NCI-H146 (cell line): ENCODE measurements around the gene MXD3.
"Not testable (repeated sequence)": the region's sequence is repeated elsewhere in the genome, so short reads cannot be mapped to it uniquely, and the experiment has no call there.

Experiments
- DNase-seq: peaks from one replicate; lab custom pipeline; 2025; lab: John Stamatoyannopoulos, UW

The MXD3 gene

DNA sequence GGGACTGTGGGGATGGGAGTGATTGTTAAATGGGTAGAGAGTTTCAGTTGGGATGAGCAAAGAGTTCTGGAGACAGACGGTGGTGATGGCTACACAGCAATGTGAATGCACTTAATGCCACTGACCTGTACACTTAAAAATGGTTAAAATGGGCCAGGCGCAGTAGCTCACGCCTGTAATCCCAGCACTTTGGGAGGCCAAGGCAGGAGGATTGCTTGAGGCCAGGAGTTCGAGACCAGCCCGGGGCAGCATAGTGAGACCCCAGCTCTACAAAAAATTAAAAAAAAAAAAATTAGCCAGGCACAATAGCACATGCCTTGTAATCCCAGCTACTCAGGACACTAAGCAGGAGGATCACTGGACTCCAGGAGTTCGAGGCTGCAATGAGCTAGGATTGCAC is 32.1 kb upstream of the MXD3 start:
- DNase-seq, result no peak

- DNase-seq, result not testable (repeated sequence)
These were observed 31.3 kb upstream of the MXD3 start for GRCh38 chr5:177343000-177343399.

DNA sequence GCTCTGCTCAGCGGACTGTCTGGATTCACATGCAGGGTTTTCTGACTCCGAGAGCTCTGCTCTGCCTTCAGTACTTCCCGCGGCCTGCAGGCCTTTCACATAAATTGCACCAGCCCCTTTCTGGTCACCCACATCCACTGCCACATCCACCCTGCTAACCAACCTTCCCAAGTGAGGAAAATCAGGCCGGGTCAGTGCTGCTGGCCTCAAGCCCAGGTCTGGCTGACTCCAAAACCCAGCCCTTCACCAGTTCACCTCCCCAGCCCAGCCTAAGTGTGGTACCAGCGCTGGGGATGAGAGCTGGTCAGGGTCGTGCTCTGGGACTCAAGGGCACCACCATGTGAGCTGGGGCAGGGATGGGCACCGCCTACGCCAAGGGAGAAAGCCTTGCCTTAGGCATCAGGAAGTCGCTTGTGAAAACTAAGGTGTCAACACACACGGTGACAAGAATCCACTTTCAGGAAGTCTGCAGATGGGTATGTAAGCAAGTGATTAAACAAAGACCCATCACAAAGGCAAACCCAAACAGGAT is 27.5 kb upstream of the MXD3 start:
- DNase-seq, result no peak

DNA sequence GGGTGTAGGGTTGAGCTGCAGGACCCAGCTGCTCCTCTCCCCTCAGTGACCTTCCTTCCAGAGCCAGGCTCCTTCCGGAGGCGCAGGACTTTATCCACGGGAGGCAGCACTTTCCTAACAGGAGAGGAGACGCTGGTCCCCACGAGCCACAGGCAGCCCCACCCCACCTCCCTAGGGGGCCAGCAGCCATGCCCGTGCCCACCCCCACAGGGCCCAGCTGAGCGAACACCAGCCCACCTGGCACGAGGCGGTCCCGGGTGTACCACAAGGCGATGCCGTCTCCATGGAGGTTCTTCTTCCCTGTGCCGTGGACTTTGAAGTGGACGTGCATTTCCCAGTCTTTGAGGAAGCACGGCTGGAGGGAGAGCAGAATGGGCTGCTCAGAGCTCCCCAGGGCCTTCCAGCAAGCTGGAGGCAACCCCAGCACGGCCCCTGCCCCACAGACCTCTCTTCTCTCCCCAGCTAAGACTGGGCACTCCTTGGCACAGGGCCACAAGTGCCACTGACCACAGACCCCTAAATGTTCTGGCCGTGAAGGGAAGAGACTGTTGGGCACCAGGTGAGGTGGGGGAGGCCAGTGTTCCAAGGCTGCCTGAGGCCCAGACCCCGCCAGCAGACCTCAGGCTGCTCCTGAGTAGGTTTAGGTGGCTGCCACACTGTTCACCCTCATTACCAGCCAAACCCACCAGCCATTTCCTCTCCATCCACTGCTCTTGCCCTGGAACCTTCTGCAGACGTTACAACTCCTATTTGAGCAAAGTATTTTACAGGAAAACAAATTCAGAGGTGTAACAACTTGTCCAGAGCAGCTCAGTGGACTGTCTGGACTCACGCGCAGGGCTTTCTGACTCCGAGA is 26.8 kb upstream of the MXD3 start:
- DNase-seq, result no peak

DNA sequence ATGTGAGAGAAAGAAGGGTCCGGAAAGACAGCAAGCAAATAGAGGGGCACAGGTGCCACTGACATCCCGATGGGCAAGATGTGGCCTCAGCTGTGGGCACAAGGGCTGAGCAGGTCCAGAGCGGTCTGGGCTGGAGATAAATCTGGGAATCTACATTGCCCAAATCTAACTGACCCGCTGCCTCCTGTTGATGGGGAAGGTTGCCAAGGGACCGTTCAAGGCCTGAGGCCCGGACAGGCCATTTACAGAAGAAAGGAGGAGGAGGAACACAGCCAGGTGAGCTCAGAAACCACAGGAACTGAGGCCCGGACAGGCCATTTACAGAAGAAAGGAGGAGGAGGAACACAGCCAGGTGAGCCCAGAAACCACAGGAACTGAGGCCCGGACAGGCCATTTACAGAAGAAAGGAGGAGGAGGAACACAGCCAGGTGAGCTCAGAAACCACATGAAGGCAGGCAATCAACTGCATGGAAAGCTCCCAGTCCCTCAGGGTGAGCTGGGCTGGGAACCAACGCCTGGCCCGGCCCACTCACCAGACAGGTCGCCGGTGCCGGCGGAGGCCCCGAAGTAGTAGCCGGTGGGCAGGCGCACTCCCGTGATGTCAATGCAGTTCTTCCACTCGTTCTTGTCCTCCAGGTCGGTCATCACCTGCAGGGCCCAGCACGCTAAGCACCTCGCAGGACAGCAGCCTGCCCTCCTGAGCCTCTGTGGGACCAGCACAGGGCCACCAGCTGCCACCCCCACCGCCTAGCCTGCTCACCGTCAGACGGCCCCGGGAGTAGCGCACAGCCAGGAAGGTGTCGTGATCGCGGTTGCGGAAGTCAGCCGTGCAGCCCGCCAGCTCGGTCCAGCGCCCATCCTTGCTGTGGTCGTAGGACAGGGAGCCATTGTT is 25.2 kb upstream of the MXD3 start:
- DNase-seq, result no peak

DNA sequence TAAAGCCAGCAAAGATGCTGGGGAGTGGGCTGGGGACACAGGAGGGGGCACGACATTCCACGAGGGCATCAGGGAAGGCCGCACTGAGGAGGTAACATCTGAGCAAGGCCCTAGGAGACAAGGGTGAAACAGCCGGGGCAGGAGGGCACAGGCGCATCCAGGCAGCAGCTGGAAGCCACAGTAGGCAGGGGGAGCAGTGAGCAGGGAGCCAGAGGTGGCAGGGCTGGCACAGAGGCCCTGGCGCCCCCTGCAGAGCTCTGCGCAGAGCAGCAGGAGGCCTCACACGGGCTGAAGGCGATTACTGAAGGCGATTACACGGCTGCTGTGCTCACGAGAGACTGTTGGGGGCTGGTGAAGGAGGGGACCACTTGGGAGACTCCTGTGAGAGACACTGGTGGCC is 24.4 kb upstream of the MXD3 start:
- DNase-seq, result peak; percentile 4

DNA sequence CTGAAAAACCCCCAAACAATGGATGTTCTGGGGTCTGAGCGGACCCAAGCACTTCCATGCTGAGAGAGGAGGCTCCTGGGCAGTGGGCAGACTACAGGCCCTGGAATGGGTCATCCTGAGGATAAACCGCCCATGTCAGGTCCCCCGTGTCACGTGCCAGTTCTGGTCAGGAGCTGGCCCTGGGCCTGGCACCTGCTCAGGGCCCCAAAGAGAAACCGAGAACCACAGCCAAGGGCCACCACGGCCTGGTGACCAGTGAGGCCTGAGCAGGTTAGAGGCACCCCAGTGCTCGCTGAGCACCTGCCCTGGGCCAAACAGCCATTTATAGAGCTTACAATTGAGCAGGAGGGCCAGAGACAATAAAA is 24.0 kb upstream of the MXD3 start:
- no peak for DNase-seq

DNA sequence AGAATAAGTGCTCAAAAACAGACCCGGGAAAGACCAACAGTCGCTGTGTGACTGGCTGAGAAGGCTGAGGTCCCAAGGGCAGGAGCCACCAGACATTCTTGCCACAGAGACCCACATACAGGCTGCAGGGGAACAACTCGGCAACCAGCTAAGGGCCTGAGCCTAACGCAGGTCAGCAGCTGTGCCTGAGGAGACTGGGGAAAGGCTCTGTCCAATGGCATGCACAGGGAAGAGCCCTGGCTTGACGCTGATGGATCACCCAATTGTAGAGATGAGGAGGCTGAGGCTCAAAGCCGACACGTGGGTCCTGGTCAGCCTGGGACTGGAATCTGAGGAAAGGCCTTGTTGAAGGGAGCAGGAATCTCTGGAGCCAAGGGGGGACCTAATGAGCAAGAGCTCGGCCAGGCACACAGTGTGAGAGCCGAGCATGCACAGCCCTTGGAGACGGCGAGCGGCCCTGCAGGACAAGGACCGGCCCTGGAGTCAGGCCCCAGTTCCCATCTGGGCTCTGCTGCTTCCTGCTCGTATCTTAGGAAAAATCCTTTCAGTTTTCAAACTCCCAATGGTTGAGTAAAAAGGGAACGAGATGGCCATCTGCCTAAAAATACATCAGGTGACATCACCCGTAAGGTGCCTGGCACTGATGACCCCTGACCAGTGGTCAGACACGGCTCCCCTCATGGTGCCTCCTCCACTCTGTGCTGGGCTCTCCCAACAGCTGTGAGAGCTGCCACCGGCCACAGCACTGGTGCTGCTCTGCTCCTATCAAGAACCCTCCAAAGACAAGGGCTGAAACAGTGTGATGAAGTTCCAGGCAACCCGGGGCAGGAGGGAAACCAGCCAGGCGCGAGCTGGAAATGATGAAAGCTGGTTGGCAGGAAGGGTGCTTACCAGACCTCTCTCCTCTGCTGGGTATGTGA is 23.3 kb upstream of the MXD3 start:
- no peak for DNase-seq

DNA sequence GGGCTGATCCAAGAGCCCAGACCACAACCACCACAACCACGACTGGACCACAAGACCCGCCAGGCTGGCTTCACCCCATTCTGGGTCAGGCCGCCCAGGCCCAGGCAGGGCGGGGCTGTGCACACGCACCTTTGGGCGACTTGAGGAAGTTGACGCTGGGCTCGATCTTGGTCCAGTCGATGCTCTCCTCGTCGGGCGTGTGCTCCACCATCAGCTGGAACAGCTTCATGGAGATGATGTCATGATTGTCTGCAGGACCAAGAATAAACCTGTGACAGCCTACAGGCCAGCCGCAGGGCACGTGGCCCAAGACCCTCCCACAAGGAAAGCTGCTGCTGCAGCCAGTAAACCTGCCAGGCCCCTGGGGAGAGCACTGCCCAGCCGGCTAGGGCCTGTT is 22.5 kb upstream of the MXD3 start:
- DNase-seq, result no peak

GRCh38 chr5:177333420-177334154 is 21.9 kb upstream of the MXD3 start:
- DNase-seq, result no peak

DNA sequence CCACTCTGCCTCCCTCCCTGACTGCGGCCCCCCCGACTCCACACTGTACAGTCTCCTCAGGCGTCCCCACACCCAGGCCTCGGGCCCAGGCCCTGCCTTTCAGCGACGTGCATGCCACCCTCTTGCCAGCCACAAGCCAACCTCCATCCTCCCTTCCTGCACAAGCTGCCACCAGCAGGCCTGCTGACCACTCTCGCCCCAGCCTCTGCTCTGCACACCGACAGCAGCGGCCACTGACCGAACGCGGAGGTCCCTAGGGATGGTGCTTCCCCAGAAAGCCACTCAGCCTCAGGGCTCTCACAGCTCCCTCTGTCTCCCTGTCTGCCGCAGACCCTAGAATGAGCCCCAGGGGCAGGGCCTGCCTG is 21.2 kb upstream of the MXD3 start:
- DNase-seq, result no peak

DNA sequence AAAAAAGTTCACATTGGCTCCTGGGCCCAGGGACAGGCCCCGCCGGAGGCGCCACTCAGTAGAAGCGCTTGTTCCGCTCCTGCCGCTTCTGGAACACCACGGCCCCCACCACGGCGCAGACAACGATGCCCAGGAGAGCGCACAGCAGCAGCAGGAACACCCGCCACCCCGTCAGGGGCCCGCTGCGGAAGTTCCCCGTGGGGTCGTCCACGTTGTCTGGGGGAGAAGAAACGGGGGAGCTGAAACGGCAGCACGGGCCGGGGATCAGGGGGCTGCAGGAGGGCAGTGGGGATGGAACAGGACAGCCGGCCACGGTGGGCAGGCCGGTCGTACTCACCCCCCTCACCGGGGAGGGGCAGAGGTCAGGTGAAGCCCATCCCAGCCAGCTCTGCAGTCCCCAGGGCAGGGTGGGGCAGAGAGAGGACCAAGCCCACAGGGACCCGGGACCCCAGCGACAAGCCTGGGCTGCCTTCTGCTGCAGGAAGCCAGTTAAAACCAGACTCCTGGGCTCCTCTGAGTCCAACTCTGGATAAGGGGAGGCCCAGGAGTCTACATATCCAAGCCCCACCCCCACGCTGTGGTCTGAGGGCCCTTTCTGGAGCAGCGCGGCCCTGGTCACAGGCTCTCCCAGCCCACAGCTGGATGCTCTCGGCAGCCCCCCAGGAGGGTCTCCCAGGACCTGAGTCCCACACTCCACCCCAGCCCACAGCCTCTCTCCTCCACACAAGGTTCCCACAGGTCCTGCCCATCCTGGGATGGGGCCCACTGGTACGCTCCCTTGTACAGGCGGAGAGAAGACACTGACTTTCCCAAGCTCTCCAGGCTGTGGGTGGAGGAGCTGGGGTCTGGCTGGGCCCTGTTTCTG is 20.6 kb upstream of the MXD3 start:
- no peak for DNase-seq

GRCh38 chr5:177330991-177331842 is 19.5 kb upstream of the MXD3 start:
- no peak for DNase-seq

GRCh38 chr5:177329883-177330282 is 18.2 kb upstream of the MXD3 start:
- DNase-seq, result peak; percentile 49

- DNase-seq, result no peak
These were observed 17.0 kb upstream of the MXD3 start for GRCh38 chr5:177328545-177329231.

GRCh38 chr5:177327539-177328522 is 16.1 kb upstream of the MXD3 start:
- no peak for DNase-seq

DNA sequence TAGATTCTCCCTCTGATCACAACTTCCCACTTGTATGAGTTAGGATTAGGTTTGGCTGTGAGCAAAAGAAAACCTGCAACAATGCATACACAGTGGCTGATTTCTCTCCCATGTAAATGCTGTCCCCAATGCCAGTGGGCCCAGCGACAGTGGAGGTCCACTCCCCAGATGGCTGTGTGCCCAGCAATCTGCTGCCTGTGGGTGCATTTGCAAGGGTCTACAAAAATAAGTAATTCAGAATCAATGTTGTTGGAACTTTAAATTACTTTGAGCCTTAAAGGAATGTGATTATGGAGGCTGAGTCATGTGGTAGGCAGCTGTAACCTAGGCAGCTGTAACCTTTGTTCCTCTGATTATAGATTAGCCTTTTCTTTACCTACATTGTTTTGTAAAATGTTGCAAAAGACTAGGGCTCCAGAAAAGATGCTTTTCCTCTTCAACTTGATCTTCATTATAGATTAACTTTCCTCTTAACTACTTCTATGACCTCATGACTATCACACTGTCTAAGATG is 14.2 kb upstream of the MXD3 start:
- DNase-seq, result no peak
